MM.1S (cell line): ENCODE measurements around the gene HS1BP3.

Experiments used
- DNase-seq: peaks from one replicate; pipeline ENCODE4 v3.0.0-alpha.2; 2015
- H2AFZ ChIP-seq: fragments of 300-600 bp; sonication (generic); 2 replicates; pipeline ENCODE4 v1.6.0; 2016; ENCODE audit warnings: antibody characterized with exemption, low read length
- H3F3A ChIP-seq: fragments of 300-600 bp; sonication (generic); 2 replicates; pipeline ENCODE4 v1.6.1; 2016; ENCODE audit warnings: mild to moderate bottlenecking, antibody characterized with exemption, low read length, moderate library complexity, mixed read lengths; ENCODE audit not compliant: insufficient read depth
- H3K27ac ChIP-seq: fragments of 300-600 bp; sonication (generic); 2 replicates; pipeline ENCODE4 v1.5.1; 2016; ENCODE audit warnings: mild to moderate bottlenecking, low read length
- H3K27me3 ChIP-seq: fragments of 300-600 bp; sonication (generic); replicated peaks from 2 replicates; pipeline ENCODE4 v1.6.0; 2016; ENCODE audit warnings: low read length; ENCODE audit not compliant: insufficient read depth
- H3K36me3 ChIP-seq: fragments of 300-600 bp; sonication (generic); replicated peaks from 2 replicates; pipeline ENCODE4 v1.6.1; 2016; ENCODE audit warnings: mild to moderate bottlenecking, low read length, mixed read lengths; ENCODE audit not compliant: insufficient read depth
- H3K4me1 ChIP-seq: fragments of 300-600 bp; sonication (generic); 2 replicates; pipeline ENCODE4 v1.6.1; 2016; ENCODE audit warnings: low read length, mixed read lengths
- H3K4me2 ChIP-seq: fragments of 300-600 bp; sonication (generic); 2 replicates; pipeline ENCODE4 v1.6.0; 2016; ENCODE audit warnings: low read depth, low read length
- H3K4me3 ChIP-seq: fragments of 300-600 bp; sonication (generic); 2 replicates; pipeline ENCODE4 v1.5.1; 2016; ENCODE audit warnings: low read length, mixed read lengths
- H3K79me2 ChIP-seq: fragments of 300-600 bp; sonication (generic); 2 replicates; pipeline ENCODE4 v1.6.1; 2016; ENCODE audit warnings: mixed run types, low read length, mixed read lengths
- H3K9ac ChIP-seq: fragments of 300-600 bp; sonication (generic); 2 replicates; pipeline ENCODE4 v1.6.1; 2016; ENCODE audit warnings: low read length, mixed read lengths
- H3K9me2 ChIP-seq: fragments of 300-600 bp; sonication (generic); replicated peaks from 2 replicates; pipeline ENCODE4 v1.6.1; 2016; ENCODE audit warnings: mild to moderate bottlenecking, low read length, mixed read lengths; ENCODE audit not compliant: insufficient read depth
- H3K9me3 ChIP-seq: fragments of 300-600 bp; sonication (generic); replicated peaks from 2 replicates; pipeline ENCODE4 v1.6.1; 2016; ENCODE audit warnings: mild to moderate bottlenecking, low read length, mixed read lengths; ENCODE audit not compliant: insufficient read depth
- H4K20me1 ChIP-seq: fragments of 300-600 bp; sonication (generic); 2 replicates; pipeline ENCODE4 v1.6.1; 2016; ENCODE audit warnings: mild to moderate bottlenecking, low read length, moderate library complexity, mixed read lengths; ENCODE audit not compliant: insufficient read depth
- CTCF ChIP-seq: fragments of 300-600 bp; sonication (generic); IDR thresholded peaks from 2 replicates; pipeline ENCODE4 v1.5.1; 2016; ENCODE audit warnings: antibody characterized with exemption, low read length, mixed read lengths
- EZH2 ChIP-seq: fragments of 300-600 bp; sonication (generic); optimal IDR thresholded peaks from 2 replicates; pipeline ENCODE3; 2017; ENCODE audit warnings: low read depth, mild to moderate bottlenecking, antibody characterized with exemption, low read length, mixed read lengths
- EZH2phosphoT487 ChIP-seq: fragments of 300-600 bp; sonication (generic); IDR thresholded peaks from 2 replicates; pipeline ENCODE4 v1.6.1; 2018; ENCODE audit warnings: antibody characterized with exemption, low read length

HS1BP3 gene

DNA sequence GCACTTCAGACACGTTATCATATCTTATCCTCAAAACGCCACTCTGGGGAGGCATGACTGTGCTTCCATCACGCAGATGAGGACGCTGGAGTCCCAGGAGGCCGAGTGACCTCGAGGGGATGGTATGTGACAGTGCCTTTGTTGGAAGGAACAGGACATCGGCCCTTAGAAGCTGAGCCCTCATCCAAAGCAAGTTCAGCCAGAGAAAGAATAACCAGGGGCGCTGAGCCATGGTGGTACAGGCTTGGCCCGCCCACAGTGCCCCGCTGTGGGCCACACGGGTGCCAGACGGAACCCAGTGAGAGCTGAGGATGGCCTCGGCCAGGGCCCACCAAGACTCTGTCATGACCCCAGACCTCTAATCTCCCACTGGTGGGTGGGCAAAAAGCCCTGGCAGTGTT lies 31.3 kb downstream of the HS1BP3 start:
- Histone ChIP-seq H3K4me1 (peaks cover 5% of the 10 kb centered on the region), H3K79me2 (no peaks in the 10 kb centered on the region), H3F3A (peaks cover 1% of the 10 kb centered on the region; the same call in 1 of the 2 replicates), H3K27me3 (no peaks in the 10 kb centered on the region), H4K20me1 (no peaks in the 10 kb centered on the region), H3K4me3 (no peak overlapping the region), H3K9me3 (no peaks in the 10 kb centered on the region), H3K36me3 (no peaks in the 10 kb centered on the region), H3K9ac (no peak overlapping the region), H3K9me2 (no peaks in the 10 kb centered on the region), H3K27ac (no peak overlapping the region), H2AFZ (no peak overlapping the region), H3K4me2 (no peak overlapping the region)
- no peak for DNase-seq
- TF ChIP-seq CTCF (no peak), EZH2 (no peak), EZH2phosphoT487 (no peak)

GRCh38 chr2:20618886-20619521 lies 31.9 kb downstream of the HS1BP3 start:
- Histone ChIP-seq H3K4me3 (no peak overlapping the region), H3K27ac (no peak overlapping the region), H3K9me3 (no peaks in the 10 kb centered on the region), H3K9ac (no peak overlapping the region), H3K36me3 (no peaks in the 10 kb centered on the region), H2AFZ (no peak overlapping the region), H3K9me2 (no peaks in the 10 kb centered on the region), H3K4me2 (no peak overlapping the region), H4K20me1 (no peaks in the 10 kb centered on the region), H3K4me1 (peaks cover 11% of the 10 kb centered on the region), H3K79me2 (no peaks in the 10 kb centered on the region), H3K27me3 (no peaks in the 10 kb centered on the region), H3F3A (peaks cover 7% of the 10 kb centered on the region; the same call in 1 of the 2 replicates)
- TF ChIP-seq EZH2 (no peak), EZH2phosphoT487 (no peak), CTCF (no peak)
- no peak for DNase-seq

- Histone ChIP-seq H3K4me3 (no peak overlapping the region), H3K79me2 (no peaks in the 10 kb centered on the region), H2AFZ (no peak overlapping the region), H3K9me3 (no peaks in the 10 kb centered on the region), H3K4me2 (no peak overlapping the region), H3K27ac (no peak overlapping the region), H4K20me1 (no peaks in the 10 kb centered on the region), H3K9ac (no peak overlapping the region), H3K27me3 (no peaks in the 10 kb centered on the region), H3F3A (peaks cover 10% of the 10 kb centered on the region; the same call in 1 of the 2 replicates), H3K36me3 (no peaks in the 10 kb centered on the region), H3K4me1 (peaks cover 15% of the 10 kb centered on the region), H3K9me2 (no peaks in the 10 kb centered on the region)
- DNase-seq: no peak
- TF ChIP-seq EZH2phosphoT487 (no peak), EZH2 (no peak), CTCF (no peak)
Observed at GRCh38 chr2:20618468-20618885, 32.4 kb downstream of the HS1BP3 start.
